HG03457 (cell line): Measurements from ENCODE around the gene PSORS1C2.

Experiments used
- ATAC-seq: cut with Tn5 transposase; IDR thresholded peaks from one replicate; pipeline ENCODE4 v1.9.1; 2021; ENCODE audit warnings: moderate number of reproducible peaks; ENCODE audit not compliant: unreplicated experiment

Gene PSORS1C2

DNA sequence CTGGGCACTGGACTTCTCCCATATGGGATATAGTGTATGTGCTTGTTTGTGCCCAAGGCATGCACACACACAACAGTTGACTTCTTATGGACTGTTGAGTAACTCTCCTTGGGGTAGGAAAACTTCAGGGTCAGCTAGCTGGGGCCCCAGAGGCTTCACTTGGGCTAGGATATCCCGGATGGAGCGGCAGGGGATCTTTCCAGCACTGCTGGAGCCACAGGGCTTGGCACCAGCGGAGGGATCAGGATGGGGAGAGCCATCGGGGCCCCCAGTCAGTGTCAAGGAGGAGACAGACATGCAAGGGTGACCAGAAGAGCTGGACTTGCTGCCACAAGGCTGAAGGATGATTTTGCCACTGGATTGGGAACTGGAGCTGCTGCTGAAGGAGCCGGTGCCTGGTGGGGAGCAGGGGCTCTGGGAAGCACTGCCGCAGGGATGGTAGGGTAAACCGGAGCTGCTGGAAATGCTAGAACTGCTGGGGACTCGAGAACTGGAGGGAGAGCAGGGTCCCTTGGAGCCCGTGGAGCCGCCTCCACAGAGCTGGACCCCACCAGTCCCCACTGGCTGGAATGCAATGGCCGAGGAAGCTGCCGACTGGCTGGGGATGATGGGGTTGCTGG is 22.8 kb downstream of the PSORS1C2 start:
- no peak for ATAC-seq

DNA sequence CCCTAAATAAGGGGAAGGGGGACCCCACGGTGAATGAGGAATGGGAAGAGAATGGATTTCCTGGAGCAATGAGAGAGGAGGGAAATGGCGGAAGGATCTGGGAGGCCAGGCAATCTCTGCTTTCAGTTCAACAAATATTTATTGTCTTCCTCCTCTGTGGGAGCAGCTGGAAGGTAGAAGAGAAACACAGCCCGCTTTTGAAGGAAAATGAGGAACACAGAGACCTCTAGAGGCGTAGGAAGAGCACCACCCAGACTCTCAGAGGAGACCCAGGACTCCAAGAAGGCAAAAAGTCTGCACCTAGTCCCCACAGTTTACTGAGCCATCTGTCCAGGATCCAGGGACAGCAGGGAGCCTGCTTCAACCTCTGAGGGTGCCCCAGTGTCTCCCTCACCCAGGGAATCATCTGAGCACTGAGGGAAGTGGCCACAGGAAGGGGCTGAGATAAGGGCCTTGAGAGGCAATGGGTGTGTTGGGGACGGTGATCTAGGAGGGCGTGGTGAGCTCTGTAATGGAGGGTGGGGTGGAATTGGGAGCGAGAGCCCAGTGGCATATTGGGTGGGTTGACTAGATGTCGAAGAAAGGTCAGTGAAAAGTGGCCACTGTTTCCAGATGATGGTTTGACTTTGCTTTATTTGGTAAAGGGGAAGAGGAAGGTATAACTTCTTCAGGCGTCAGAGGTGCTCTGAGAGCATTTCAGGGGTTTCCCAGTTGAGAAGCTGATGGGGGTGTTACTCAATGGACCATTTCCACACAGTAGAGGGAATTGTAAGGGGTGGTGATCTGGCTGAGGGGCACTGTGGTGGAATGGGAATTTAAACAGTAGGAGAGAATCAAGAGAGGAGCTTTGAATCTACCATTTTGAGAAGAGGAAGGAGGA is 23.7 kb downstream of the PSORS1C2 start:
- no peak for ATAC-seq

DNA sequence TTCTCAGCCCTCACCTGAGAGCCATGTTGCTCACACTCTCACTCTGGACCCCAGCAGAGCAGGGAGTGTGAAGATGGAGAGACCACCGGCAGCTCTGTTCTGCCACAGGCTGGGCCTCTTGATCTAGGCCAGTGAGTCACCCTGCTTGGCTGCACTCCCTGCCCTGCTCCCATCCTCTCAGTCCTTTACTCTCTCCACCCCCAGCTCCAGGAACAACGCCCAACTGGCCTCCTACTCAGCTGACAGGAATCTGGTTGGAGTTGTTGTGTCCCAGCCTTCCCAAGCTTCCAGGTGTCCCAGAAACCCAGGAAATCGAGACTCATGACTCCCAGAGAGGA is 24.4 kb downstream of the PSORS1C2 start, which contains the start of gene PSORS1C1:
Gene PSORS1C1 (plus strand): TSS at position 260 of the 338 bp plus-strand sequence. CDS start 14,833 bp downstream, outside the sequence.
- no peak for ATAC-seq

DNA sequence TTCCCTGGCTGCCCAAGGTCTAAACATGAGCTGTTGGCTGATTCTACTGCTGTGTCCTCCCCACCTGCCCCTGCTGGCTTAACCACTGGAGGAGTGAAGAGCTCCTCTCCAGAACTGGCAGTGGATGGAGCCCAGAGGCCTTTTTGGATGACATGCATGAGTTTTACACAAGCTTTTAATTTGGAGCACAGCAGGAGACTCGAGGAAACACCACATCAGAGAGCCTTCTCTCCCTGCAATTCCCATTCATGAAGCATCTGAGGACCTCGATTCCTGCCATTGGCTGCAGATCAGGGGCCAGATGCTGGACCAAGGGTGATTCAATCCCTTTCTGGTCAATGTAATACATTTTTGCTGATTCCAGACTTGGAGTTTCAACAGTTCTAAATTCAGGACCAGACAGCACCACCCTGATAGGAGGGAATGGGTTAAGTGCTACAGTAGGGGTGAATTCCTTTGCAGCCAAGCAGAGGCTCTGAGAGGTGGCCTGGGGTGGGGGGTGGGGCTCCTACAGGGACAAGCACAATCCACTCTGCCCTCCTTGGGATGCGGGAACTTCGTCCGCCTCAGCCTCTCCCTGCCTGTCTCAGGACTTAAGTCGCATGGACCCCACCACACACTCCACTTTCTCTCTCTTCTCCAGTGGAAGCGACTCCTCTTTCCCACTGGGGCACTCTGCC is 24.9 kb downstream of the PSORS1C2 start:
- ATAC-seq, result no peak

DNA sequence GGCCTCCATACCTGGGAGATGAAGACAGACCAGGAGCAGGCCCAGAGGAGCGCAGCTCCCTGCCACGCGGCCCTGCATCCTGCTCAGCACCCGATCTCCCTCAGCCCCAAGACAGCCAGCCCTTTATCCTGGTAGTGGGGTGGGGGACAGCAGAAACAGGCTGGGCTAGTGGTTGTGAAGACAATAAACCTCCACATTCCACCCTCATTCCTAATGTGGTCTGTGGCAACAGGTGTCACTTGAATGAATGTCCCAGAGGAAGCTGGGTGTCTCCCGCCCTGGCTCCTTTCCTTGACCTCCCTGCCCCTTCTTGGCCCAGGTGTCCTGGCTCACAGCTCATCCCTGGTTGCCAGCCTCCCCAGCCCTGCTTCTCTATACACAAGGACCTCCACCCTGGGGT is 26.4 kb downstream of the PSORS1C2 start, which contains the start of gene C6orf15:
Gene C6orf15 (minus strand): TSS at position 98 of the 400 bp plus-strand sequence. CDS start 20 bp downstream, at position 78.
- ATAC-seq, result no peak

DNA sequence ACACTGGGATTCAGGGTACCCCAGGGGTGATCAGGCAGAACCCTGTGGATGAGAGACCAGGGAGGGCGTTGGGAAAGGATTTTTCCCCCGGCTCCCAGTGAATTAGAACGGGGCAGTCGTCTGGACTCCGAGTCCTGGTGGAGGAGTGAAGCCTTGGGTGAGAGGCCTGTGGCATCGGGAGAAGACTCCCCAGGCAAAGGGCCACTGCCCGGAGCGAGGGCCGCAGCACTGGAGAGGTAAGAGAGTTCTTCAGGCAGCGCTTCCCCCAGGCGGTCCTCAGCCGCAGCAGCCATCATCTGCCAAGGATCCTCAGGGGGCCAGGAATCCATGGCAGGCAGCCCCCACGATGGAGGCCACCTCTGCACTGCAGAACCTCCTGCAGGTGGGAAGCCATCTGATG is 27.2 kb downstream of the PSORS1C2 start:
- ATAC-seq, result no peak

DNA sequence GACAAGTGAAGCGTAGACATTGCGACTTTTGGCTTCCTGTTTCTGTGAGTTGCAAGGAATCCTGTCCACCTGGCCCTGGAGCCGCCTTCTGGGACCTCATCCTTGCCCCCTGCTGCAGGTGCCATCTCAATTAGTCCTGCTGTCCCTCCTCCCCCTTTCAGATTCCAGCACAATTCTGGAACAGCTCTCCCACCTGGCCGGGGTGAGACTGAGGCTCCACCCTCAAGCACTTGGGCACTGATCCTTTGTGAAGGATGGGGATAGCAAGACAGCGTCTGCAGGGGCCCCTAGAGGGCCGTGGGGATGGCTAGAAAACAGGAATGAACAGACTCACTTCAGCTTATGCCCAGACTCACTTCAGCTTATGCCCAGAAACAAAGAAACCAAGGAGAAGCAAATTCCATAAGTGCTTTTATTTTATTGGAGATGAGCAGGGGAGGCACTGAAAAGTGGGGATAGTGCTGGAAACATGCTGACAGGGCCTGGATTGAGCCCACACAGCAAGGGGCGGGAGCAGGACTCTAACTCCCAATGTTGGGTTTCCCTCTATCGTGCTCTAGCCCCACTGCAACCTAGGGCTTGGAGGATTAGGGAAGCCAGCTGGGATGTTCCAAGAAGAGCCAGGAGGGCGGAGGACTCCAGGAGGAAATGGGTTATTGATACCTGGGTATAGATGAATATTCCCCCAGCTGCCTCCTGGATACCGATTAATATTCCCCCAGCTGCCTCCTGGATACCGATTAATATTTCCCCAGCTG is 27.9 kb downstream of the PSORS1C2 start:
- ATAC-seq, result no peak

DNA sequence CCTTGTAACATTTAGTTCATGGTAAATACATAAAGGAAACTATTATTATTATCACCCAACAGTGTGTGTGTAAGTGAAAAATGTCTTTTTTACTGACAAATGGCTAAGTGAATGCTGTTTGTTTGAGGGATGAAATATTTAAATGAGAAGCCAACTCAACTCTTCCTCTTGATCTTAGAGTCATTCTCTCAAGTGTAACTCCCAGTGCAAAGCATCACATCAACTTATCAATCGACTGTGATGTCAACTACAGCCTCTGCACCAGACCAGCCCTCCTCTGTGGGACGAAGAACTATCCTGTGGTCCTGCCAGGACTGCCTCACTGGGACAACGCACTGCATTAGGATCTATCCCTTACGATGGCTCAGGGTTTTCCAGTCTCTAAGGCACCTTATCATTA is 31.8 kb downstream of the PSORS1C2 start:
- no peak for ATAC-seq

DNA sequence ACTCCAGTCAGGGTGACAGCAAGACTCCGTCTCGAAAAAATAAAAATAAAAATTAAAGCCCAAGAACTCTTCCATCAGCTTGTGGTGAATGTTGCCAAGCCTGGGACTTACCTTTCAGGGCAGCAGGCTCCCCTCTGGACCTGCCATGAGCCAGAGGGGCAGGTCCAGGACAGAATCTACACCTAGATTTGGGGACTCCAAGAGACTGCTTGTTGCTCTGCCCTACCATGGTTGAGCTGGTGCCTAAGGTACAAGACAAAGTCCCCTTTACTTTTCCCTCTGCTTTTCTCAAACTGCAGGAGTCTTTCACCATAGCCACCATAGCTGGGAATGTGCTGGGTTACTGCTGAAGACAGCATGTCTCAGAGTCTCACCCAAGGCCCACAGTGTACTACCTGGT is 35.7 kb downstream of the PSORS1C2 start:
- ATAC-seq, result no peak

DNA sequence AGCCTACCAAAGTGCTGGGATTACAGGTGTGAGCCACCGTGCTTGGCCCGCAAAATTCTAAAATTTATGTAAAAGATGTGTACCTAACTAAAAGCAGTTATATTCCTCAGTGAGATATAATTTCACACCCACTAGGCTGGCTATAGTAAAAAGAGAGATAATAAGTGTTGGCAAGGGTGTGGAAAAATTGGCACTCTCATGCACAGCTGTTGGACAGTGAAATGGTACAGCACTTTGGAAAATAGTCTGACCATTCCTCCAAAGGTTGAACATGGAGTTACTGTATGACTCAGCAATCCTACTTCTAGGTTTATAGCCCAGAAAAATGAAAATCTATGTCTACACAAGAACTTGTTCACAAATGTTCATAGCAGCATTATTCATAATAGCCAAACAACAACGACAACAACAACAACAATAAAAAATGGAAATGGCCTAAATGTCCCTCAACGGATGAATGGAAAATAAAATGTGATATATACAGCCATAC is 40.4 kb downstream of the PSORS1C2 start:
- ATAC-seq, result no peak

DNA sequence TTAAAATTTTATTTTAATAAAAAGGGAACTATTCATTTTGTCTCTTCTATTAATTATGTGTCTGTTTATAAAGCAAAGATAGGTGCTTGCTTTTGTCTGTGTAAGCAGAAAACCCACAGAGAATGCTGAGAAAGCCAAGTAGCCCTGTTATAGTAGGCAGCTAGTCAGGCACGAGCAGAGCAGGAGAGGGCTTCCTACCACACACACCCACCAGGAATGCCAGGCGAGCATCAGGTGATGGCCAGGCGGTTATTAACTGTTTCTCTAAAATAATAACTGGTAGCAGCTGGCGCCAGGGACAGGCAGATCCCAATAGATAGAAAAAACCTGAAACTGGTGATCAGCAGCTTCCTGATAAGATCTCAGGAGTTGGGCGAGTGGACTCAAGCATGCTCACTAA is 42.2 kb downstream of the PSORS1C2 start:
- no peak for ATAC-seq

DNA sequence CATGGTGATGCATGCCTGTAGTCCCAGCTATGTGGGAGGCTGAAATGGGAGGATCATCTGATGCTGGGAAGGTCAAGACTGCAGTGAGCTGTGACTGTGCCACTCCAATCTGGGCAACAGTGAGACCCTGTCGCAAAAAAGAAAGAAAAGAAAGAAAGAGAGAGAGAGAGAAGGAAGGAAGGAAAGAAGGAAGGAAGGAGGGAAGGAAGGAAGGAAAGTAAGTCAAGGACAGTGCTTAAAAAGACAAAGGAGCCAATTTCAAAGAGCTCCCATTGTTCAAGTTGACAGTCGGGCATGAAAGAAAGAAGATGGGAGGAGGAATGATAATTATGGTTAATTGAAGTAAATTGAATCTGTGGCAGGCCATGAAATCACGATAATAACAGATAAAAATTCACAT is 42.7 kb downstream of the PSORS1C2 start:
- ATAC-seq, result no peak

DNA sequence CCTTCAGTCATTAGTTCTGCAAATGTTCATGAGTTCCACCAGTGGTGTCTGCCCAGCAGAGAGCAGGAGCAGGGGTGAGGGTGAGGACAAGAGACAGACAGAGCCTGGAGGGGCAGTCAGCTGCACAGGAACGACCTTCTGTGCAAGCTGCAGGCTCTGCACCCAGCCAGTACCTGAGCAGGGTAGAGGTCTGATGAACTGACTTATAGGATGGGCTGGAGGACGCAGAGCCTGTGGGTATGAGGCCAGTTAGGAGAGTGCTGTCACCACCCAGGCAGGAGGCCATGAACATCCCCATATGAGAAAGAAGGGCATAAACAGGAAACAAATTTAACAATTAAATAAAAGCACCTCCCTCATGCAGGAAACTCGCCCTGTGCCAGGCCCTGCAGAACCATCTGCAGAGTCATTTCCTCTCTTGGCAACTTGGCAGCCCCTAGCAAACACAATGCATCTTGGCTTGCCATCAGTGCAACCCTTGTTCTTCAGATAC is 44.4 kb downstream of the PSORS1C2 start:
- ATAC-seq, result no peak

DNA sequence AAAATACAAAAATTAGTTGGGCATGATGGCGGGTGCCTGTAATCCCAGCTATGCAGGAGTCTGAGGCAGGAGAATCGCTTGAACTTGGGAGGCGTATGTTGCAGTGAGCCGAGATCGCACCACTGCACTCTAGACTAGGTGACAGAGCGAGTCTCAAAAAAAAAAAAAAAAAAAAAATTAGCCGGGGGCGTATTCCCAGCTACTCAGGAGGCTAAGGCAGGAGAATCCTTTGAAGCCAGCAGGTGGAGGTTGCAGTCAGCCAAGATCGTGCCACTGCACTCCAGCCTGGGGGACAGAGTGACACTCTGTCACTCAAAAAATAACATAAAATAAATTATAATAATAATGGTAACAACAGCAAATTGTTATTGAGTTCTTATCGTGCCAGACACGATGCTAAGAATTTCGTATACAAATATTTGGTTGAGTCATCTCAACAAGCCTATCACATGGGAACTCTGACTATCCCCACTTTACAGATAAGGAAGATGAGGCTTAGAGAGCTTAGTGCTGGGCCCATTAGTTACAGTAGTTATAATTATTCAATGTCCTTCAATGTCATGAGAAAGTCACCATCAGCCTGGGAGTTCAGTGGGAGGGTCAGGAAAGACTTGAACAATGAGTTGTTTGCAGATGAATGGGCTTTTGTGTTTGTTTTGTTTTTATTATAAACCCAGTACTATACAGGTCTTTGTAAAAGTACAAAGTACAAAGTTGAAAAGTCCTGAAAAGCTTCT is 45.9 kb downstream of the PSORS1C2 start:
- no peak for ATAC-seq

DNA sequence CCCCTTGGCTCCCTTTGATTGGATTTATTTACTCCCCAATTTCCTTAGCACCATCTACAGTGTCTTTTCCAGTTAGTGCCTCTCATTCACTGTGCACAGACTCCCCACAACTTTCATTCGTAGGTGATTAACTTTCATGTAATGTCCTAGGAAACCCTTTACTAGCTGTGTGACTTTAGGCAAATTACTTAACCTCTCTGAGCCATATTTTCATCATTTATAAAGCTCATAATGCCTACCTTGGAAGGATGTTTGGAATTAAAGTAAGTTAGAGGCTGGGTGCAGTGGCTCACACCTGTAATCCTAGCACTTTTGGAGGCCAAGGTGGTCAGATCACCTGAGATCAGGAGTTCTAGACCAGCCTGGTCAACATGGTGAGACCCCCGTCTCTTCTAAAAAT is 46.6 kb downstream of the PSORS1C2 start:
- ATAC-seq, result no peak

DNA sequence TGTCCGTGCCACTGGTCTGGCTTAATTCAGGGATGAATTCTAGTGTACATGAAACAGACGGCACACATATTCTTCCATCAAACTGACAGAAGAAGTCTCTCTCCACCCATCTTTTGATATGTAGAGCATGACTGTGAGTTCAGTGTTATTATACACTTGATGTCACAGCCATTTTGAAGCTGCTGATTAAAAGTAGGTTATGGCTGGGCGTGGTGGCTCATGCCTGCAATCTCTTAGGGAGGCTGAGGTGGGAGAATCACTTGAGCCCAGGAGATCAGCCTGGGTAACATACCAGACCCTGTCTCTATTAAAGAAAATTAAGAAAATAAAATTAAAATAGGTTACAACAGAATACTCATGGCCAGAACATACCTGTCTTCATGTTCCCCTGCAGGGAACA is 47.2 kb downstream of the PSORS1C2 start:
- no peak for ATAC-seq

DNA sequence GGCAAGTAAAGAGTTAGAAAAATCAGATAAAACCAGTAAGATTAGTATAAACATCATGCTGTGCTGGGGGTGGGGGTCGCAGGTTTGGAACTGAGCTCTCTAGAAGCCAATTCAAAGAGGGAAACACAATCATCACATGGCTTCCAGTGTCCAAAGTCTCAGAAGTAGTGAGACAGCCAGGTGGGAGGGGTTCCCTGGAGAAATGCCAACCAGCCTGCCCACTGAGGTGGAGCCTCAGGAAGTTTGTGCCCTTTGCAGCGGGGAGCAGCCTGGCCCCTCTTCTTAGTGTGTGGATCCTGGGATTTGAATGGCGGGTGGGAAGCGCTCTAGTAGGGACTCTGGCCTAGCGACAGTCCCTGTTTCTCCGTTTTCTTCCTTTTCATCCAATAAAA is 47.9 kb downstream of the PSORS1C2 start:
- no peak for ATAC-seq

DNA sequence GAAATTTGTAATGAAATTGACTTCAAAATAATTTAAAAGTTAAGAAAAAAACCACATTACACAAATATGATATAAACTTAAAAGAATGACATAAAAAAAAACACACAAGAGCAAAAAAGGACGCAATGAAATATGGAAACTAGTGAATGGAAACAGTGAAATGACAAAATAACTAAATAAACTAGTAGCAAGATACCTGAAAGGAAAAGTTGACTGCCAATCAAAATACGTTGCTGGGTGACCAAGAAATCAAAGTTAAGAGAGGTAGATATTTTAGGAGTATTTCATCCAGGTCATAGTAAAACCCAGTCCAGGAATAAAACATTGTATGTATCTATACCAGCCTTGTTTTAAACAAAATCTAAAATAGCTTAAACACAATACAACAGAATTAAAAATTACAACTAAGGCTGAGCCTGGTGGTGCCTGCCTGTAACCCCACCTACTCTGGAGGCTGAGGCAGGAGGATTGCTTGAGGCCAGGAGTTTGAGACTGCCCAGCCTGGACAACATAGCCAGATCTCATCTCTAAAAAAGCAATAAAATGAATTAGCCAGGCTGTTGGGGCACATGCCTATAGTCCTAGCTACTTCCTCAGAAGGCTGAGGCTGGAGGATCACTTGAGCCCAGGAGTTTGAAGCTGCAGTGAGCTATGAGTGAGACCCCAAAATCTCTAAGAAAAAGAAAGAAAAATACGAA is 48.4 kb downstream of the PSORS1C2 start:
- ATAC-seq, result no peak
